Measurements from ENCODE around the gene SACM1L. TPM values are rescaled to one million over a fixed set of nuclear protein-coding genes. Genes with fewer than 3 reads are reported as not detected.

The SACM1L gene
- total and polyA plus RNA-seq, 2 of the 13 experiments (the other 11 are each of a cell fraction or from before 2014, with no cell fraction given): 15.1 to 27.8 TPM

DNA sequence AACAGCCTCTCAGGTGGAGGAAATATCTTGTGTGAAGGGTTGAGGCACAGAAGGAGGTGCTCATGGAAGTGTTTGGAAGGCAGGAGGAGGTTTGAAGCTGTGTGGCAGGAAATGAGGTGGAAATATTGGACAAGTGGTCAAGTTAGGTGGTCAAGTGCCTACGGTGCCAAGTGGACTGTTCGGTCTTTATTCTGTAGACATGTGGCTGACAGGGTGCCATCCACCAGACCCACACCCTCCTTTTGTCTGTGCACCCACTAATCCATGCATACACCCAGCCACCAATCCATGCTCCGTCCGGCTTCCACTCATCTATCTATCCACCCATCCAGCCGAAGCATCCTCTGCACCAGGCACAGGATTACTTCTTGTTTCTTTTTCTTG, 105.0 kb downstream of the SACM1L start:
- Histone ChIP-seq H3K9me3 (ENCODE audit: low read length) (no peaks in the 10 kb centered on the region), H3K27ac (ENCODE audit: extremely low read length, insufficient read depth, low read length) (no peak overlapping the region), H3K79me2 (ENCODE audit: insufficient read depth, low read length) (no peaks in the 10 kb centered on the region), H2AFZ (ENCODE audit: low read length) (no peak overlapping the region), H3K4me2 (ENCODE audit: low read depth, low read length) (no peak overlapping the region), H3K27me3 (ENCODE audit: control insufficient read depth in 1 of 2, insufficient read depth in 2 of 2, low read length in 2 of 2) (peaks cover 2 to 73% of the 10 kb centered on the region in 2 experiments; a peak in 4 of 5 replicates), H3K4me3 (replicated peaks in 1 of 3; ENCODE audit: insufficient read depth in 1 of 3, low read depth in 2 of 3, low read length in 3 of 3) (no peak overlapping the region), H3K4me1 (ENCODE audit: insufficient read depth, low read length) (no peaks in the 10 kb centered on the region), H3K9ac (ENCODE audit: insufficient read depth, low read depth, low read length) (no peak overlapping the region), H3K36me3 (replicated peaks in 1 of 2; ENCODE audit: control insufficient read depth in 1 of 2, insufficient read depth in 2 of 2, low read length in 2 of 2) (no peaks in the 10 kb centered on the region), H4K20me1 (ENCODE audit: insufficient read depth, low read length) (no peaks in the 10 kb centered on the region)
- ATAC-seq (no peak), FAIRE-seq (no peak), DNase-seq (ENCODE audit: low spot score) (no peak)
- in situ Hi-C loops (cut with HindIII; ENCODE audit: extremely low pct_ligation_motif_present, low pct_unique_long_range_greater_than_20kb): no loop called here
- CTCF ChIA-PET (ENCODE audit: low intra/inter-chr PET ratio, low total read pairs): no interaction called here
- intact Hi-C loops (cut with micrococcal nuclease; ENCODE audit: unreplicated experiment): no loop called here
- WGBS (ENCODE audit: low lambda C conversion rate): 33% methylated on average over 5 of the region's 5 CpGs
- no TSS peak for BruUV-seq (replicated peaks)
- POLR2A ChIA-PET: no interaction called here
- TF ChIP-seq ZNF569 (CRISPR knock-in tag; IDR thresholded peaks at IDR 0.05; ENCODE audit: borderline replicate concordance): no peak
- no peak for TF ChIP-seq ZNF264 (CRISPR knock-in tag; IDR thresholded peaks at IDR 0.05)
- TF ChIP-seq TRAFD1 (CRISPR knock-in tag; IDR thresholded peaks at IDR 0.05; ENCODE audit: borderline replicate concordance): no peak
- no peak for TF ChIP-seq RERE (CRISPR knock-in tag; IDR thresholded peaks at IDR 0.05; ENCODE audit: low read depth)
- no peak for TF ChIP-seq ZSCAN12 (CRISPR knock-in tag; IDR thresholded peaks at IDR 0.05)
- no peak for TF ChIP-seq ZBTB33 (CRISPR knock-in tag; IDR thresholded peaks at IDR 0.05)
- no peak for TF ChIP-seq FUBP1 (CRISPR knock-in tag; IDR thresholded peaks at IDR 0.05; ENCODE audit: borderline replicate concordance)
- TF ChIP-seq TMF1 (CRISPR knock-in tag; IDR thresholded peaks at IDR 0.05; ENCODE audit: low read depth): no peak
- TF ChIP-seq ZNF761 (CRISPR knock-in tag; conservative IDR thresholded peaks at IDR 0.05): no peak
- TF ChIP-seq ZNF468 (CRISPR knock-in tag; IDR thresholded peaks at IDR 0.05): no peak
- TF ChIP-seq CHD4 (IDR thresholded peaks at IDR 0.05; ENCODE audit: borderline replicate concordance, low read length): no peak
- TF ChIP-seq HMG20A (CRISPR knock-in tag; IDR thresholded peaks at IDR 0.05; ENCODE audit: borderline replicate concordance): no peak
